H1 (cell line): ENCODE measurements around the gene METRNL.

Experiments used
- CTCF ChIP-seq, 3 experiments: IDR thresholded peaks; 1 replicate in 2 of 3; 2 replicates in 1 of 3; pipeline versions ENCODE4 v1.5.1 to v1.6.1; 2011; ENCODE audit warnings: low read length in 3 of 3, mild to moderate bottlenecking in 3 of 3, inconsistent platforms in 2 of 3, low read depth in 1 of 3, moderate library complexity in 1 of 3; ENCODE audit not compliant: insufficient read depth in 1 of 3; ENCODE audit errors: control extremely low read depth in 1 of 3
- EP300 ChIP-seq, 2 experiments: IDR thresholded peaks; 1 replicate in 1 of 2; 2 replicates in 1 of 2; pipeline ENCODE4 v1.6.1; 2011 to 2012; ENCODE audit warnings: low read depth in 2 of 2, low read length in 2 of 2, mild to moderate bottlenecking in 2 of 2, borderline replicate concordance in 1 of 2, inconsistent platforms in 1 of 2, moderate library complexity in 1 of 2
- POLR2A ChIP-seq, 2 experiments: IDR thresholded peaks; 1 replicate in 1 of 2; 2 replicates in 1 of 2; pipeline ENCODE4 v1.6.1; 2011; ENCODE audit warnings: low read depth in 2 of 2, low read length in 2 of 2, mild to moderate bottlenecking in 2 of 2; ENCODE audit errors: control extremely low read depth in 1 of 2

DNA sequence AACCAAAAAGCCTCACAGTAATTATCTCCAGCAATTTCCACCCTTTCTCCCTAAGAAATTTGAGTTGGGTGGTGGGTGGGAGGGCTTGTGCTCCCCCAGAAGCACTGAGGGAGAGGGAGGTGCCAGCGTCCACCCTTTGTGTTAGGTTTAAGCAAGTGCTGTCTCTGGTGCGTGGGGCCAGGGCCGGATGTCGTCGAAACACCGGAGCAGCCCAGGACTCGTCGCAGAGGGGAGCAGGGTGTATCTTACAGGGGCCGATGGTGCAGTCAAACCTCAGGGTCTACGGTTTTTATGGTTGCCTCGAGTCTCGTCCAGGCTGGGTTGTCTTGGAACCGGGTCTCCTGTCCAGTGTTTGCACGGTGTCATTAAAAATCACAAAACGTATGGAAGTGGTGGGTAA is 35.3 kb downstream of the METRNL start:
- TF ChIP-seq EP300 (IDR thresholded peaks at IDR 0.05; ENCODE audit: borderline replicate concordance in 1 of 2, low read depth in 2 of 2, low read length in 2 of 2): no peak
- no peak for TF ChIP-seq POLR2A (IDR thresholded peaks at IDR 0.05; ENCODE audit: control extremely low read depth in 1 of 2, low read depth in 2 of 2, low read length in 2 of 2)
- TF ChIP-seq CTCF (IDR thresholded peaks at IDR 0.05; ENCODE audit: control extremely low read depth in 1 of 3, insufficient read depth in 1 of 3, low read depth in 1 of 3, low read length in 3 of 3): no peak
